LNCaP clone FGC (cell line): Measurements from ENCODE around the gene SCRN2.

Experiments
- DNase-seq: peaks from one replicate; pipeline ENCODE4 v3.0.0-alpha.2; 2011; ENCODE audit warnings: low read depth
- H3K4me3 ChIP-seq: 2 replicates; pipeline ENCODE4 v1.5.1; 2011; ENCODE audit warnings: mild to moderate bottlenecking, low read depth, low read length, control low read depth
- TF ChIP-seq, protein P1 (sequence below): IDR thresholded peaks from 2 replicates; pipeline ENCODE4 v1.5.1; 2012; ENCODE audit warnings: mild to moderate bottlenecking; ENCODE audit not compliant: control insufficient read depth, insufficient read depth; ENCODE audit errors: extremely low read depth

SCRN2 gene

DNA sequence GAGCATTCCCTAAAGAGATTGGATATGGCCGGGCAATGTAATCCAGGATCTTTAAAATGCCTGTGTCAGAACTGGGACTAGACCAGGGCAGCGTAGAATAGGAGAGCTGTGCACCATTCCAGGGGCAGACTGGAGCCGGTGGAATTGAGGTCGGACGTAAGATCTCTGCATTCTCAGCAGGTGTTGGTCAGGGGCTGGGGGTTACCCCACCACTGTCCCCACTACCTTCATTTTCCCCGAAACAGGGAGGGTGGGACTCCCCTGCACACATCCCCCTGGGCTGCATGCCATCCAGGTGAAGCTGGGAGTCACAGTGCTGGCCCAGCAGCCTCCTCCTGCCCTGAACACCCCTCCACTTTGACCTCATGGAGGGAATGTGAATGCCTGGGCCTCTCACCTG lies 37.3 kb downstream of the SCRN2 start:
- TF ChIP-seq, protein P1, sequence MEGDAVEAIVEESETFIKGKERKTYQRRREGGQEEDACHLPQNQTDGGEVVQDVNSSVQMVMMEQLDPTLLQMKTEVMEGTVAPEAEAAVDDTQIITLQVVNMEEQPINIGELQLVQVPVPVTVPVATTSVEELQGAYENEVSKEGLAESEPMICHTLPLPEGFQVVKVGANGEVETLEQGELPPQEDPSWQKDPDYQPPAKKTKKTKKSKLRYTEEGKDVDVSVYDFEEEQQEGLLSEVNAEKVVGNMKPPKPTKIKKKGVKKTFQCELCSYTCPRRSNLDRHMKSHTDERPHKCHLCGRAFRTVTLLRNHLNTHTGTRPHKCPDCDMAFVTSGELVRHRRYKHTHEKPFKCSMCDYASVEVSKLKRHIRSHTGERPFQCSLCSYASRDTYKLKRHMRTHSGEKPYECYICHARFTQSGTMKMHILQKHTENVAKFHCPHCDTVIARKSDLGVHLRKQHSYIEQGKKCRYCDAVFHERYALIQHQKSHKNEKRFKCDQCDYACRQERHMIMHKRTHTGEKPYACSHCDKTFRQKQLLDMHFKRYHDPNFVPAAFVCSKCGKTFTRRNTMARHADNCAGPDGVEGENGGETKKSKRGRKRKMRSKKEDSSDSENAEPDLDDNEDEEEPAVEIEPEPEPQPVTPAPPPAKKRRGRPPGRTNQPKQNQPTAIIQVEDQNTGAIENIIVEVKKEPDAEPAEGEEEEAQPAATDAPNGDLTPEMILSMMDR, result no peak
- no peak overlapping the region for H3K4me3 ChIP-seq
- DNase-seq, result no peak

DNA sequence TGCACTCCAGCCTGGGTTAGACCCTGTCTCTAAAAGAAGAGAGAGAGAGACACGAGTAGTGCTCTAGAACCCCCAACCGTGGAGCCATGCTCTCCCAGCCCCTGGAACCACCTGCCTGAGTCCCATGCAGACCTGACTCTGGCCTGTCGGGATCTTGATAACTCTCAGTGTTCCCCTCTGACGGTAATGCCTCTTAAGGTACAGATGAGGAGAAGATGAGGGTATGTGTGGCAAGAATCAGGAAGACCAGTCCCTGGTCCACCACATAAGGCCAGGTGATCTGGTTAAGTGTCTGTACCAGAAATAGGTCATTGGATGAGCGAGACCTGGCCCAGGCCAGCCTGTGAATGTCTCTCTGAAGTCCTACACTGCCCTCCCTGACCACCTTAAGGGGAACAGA lies 37.9 kb downstream of the SCRN2 start:
- no peak overlapping the region for H3K4me3 ChIP-seq
- no peak for DNase-seq
- TF ChIP-seq, protein P1, result no peak

DNA sequence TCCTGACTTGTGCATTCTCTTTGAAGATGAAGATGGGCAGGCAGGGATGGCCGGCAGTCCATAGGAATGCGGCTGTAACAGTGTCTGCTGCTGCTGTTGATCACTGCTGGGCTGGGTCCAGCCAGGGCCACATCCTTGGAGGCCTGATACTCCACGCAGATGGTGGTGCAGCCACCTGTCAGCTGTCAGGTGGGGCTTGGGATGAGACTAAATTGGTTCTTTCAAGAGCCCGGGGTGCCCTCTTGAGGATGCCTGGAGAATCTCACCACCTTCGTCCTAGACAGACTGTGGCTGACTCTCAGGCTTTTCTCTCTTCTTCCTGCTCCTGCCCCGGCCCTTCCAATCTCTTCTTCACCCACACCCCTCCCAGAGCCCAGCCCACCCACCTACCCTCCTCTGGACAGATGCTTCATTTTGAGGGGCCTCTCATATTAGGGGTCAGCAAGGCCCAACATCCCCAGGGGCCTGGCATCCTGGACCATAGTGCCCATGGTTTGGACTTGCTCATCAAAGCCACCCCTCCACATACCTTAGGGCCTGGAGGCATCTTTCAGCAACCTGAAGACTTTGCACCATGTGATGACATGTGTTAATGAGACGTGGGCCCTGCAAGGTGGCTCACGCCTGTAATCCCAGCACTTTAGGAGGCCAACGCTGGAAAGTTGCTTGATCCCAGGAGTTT lies 38.6 kb downstream of the SCRN2 start:
- DNase-seq, result no peak
- H3K4me3 ChIP-seq, result no peak overlapping the region
- TF ChIP-seq, protein P1, result peak; percentile 74

DNA sequence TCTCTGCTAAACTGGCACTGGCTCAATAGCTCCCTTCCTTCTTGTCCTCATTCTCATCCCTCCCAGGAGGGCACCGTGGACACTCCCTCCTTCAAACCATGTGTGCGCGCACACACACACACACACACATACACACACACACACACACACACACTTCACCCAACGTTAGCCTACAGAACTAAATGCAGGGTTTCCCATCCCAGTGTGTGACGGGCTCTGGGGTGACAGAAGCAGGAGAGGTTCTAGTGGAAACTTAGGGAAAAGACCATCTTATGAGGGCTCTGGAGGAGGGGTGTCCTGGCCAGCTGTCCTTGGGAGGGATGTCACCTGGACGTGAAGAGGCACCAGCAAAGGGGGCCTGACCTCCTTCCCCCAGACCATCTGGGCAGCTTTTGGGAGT lies 39.2 kb downstream of the SCRN2 start:
- H3K4me3 ChIP-seq, result no peak overlapping the region
- no peak for DNase-seq
- TF ChIP-seq, protein P1, result no peak

DNA sequence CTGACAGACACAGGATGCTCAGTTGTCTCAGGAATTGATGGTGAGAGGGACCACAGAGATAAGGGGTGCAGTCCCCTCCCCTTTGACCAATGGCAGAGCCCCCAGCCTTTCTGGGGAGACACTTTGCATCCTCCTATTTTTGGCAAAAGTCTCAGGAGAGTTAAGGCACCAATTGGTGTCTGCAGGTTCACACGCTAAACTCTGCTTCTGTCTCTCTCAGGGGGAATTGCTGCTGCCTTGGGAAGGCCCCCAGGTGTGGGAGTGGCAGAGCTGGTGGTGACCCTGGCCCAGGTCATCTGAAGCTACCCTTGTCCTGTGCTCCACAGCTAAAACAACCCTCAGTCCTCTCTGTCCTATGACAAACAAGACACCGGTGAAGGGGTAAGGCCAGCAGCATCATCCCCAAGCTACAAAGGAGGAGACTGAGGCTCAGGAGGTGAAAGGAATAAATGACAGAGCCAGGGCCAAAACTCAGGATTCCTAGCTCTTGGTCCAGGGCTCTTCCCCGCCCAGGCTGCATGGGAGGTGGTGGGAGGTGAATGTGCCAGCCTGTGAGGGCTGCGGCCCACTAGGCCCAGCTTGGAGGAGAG lies 39.8 kb downstream of the SCRN2 start:
- TF ChIP-seq, protein P1, result no peak
- no peak for DNase-seq

DNA sequence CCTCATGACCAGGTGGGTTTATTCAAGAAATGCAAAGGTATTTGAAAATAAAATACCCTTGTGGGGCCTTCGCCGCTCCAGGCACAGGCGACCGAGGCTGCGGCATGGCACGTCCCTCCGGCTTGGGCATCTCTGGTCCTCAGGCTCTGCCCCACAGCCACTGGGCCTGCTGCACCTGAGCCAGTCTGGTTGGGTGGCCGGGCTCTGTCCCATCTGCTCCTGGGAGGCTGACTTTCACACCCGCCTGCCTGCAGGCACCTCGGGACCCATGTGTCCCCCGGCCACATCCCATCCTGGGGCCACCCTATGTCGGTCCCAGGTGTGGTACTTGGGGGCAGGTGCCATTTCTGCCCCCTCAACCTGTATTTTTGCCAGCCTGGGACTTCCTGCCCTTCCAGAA lies 40.4 kb downstream of the SCRN2 start:
- no peak for DNase-seq
- no peak overlapping the region for H3K4me3 ChIP-seq
- TF ChIP-seq, protein P1, result no peak

More for the DNA sequence above, 39.8 kb downstream of the SCRN2 start:
- H3K4me3 ChIP-seq, result no peak overlapping the region

DNA sequence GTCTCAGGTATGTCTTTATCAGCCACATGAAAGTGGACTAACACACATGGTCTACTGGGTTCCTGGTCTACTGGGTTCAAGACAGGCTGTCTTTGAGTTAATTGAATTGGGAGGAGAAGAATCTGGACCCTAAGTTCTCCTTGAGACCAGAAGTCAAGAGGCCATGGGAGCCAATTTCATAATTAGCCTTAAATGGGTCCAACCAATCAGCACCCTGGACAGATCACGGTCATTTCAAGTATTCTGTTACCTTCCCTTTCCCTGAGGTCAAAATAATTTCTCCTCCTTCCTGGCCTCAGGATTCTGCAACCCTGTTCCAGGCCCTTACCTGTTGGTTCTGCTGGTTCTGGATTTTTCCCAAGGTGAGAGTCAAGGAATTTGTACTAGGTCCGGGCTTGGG lies 43.3 kb downstream of the SCRN2 start:
- no peak for DNase-seq
- TF ChIP-seq, protein P1, result no peak
- H3K4me3 ChIP-seq, result no peak overlapping the region
